Uterus (tissue), 2 donors: ENCODE results near the gene ITGA2B.

Source experiments
- CTCF ChIP-seq, 4 experiments: fragments of 200-600 bp in 2 of 4; fragments of 450-650 bp in 2 of 4; sonication (generic) in 2 of 4; IDR thresholded peaks; one replicate each; pipeline ENCODE4 v1.5.1; 2016 to 2019; ENCODE audit warnings: antibody characterized with exemption in 4 of 4, mild to moderate bottlenecking in 2 of 4, moderate library complexity in 1 of 4
- POLR2A ChIP-seq, 2 donors: fragments of 450-650 bp; IDR thresholded peaks; one replicate each; pipeline ENCODE4 v1.6.1; 2016; ENCODE audit warnings: antibody characterized with exemption in 2 of 2, mild to moderate bottlenecking in 1 of 2, moderate library complexity in 1 of 2

GRCh38 chr17:44334315-44334714 lies 55.1 kb downstream of the ITGA2B start:
- TF ChIP-seq CTCF (IDR thresholded peaks at IDR 0.05) (no peak), POLR2A (IDR thresholded peaks at IDR 0.05) (no peak)
